ENCODE data around the gene CCNG2. TPM values are rescaled to one million over a fixed set of nuclear protein-coding genes. Genes with fewer than 3 reads are reported as not detected.

CCNG2 gene
- total and polyA plus RNA-seq, 10 donors = 20.2 to 106 (median 58.0) TPM

DNA sequence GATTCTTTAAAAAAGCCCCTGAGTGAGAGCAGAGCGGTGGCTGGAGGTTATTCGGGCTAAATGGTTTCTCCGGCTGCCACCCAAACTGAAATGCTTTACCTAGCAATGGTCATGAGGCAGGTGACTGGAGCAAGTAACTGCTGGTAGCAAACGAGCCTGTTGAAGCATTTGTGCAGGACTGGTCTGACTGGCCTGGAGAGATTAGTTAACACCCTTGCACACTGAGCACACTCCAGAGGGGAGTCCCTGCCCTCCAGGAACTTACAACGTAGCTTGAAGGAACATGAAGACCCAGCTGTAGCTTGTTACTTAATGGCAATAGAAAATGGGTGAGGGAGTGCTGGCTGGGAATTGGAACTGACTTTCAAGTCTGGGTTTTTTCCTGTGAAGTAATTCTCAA is 40.4 kb downstream of the CCNG2 start:
- H3K36me3 ChIP-seq = no peaks in the 10 kb centered on the region
- no peaks in the 10 kb centered on the region for H3K9me3 ChIP-seq
- H3K27ac ChIP-seq = no peak overlapping the region
- H3K4me3 ChIP-seq = no peak overlapping the region
- H3K27me3 ChIP-seq (replicated peaks in 1 of 7) = no peaks in the 10 kb centered on the region
- peaks cover 4 to 32% (median 13%) of the 10 kb centered on the region in 6 donors for H3K4me1 ChIP-seq
- 85 to 95% (median 90%) methylated on average over 5 of the region's 5 CpGs for WGBS, 5 donors
- intact Hi-C loops (cut with DNase I; ENCODE audit: low total_unique reads) = no loop called here
- DNase-seq = no peak
- TF ChIP-seq POLR2AphosphoS5 (IDR thresholded peaks at IDR 0.05) = no peak
- TF ChIP-seq POLR2A (IDR thresholded peaks at IDR 0.05) = no peak
- TF ChIP-seq, protein P1, sequence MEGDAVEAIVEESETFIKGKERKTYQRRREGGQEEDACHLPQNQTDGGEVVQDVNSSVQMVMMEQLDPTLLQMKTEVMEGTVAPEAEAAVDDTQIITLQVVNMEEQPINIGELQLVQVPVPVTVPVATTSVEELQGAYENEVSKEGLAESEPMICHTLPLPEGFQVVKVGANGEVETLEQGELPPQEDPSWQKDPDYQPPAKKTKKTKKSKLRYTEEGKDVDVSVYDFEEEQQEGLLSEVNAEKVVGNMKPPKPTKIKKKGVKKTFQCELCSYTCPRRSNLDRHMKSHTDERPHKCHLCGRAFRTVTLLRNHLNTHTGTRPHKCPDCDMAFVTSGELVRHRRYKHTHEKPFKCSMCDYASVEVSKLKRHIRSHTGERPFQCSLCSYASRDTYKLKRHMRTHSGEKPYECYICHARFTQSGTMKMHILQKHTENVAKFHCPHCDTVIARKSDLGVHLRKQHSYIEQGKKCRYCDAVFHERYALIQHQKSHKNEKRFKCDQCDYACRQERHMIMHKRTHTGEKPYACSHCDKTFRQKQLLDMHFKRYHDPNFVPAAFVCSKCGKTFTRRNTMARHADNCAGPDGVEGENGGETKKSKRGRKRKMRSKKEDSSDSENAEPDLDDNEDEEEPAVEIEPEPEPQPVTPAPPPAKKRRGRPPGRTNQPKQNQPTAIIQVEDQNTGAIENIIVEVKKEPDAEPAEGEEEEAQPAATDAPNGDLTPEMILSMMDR (IDR thresholded peaks at IDR 0.05 in 8 of 11, conservative IDR thresholded peaks at IDR 0.05 in 3 of 11) = no peak

DNA sequence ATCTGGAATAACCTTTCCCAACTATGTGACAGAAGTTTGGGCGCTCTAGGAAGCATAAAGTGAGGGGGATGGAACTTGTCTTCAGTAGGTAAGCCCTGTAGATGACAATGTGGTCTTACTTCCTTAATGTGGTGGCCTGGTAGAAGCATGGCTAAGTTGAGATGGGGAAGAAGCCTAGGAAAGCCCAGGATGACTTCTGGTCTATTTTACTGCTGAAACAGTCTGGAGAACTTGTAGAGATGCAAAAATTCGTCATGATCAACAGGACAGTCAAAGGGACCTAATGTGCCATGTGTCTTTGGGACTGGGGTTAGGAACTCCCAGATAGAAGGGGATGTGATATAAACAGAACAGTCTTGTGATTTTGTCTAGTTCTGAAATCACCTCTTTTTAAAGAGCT is 40.8 kb downstream of the CCNG2 start:
- WGBS, 5 donors = 61 to 83% (median 76%) methylated on average over 2 of the region's 2 CpGs
- H3K4me1 ChIP-seq = peaks cover 4 to 32% (median 13%) of the 10 kb centered on the region in 6 donors

GRCh38 chr4:77199276-77199675 is 42.3 kb downstream of the CCNG2 start:
- WGBS, 5 donors = 79 to 98% (median 93%) methylated on average over 2 of the region's 2 CpGs
- Histone ChIP-seq H3K4me3 (no peak overlapping the region), H3K27ac (no peak overlapping the region), H3K9me3 (no peaks in the 10 kb centered on the region), H3K36me3 (no peaks in the 10 kb centered on the region), H3K27me3 (replicated peaks in 1 of 7) (no peaks in the 10 kb centered on the region), H3K4me1 (peaks cover 1 to 26% (median 7%) of the 10 kb centered on the region in 6 donors)
- intact Hi-C loops (cut with DNase I; ENCODE audit: low total_unique reads) = no loop called here
- no peak for DNase-seq
- TF ChIP-seq POLR2A (IDR thresholded peaks at IDR 0.05) (no peak), POLR2AphosphoS5 (IDR thresholded peaks at IDR 0.05) (no peak)
- TF ChIP-seq, protein P1 (IDR thresholded peaks at IDR 0.05 in 8 of 11, conservative IDR thresholded peaks at IDR 0.05 in 3 of 11) = no peak

More for the DNA sequence above, 40.8 kb downstream of the CCNG2 start:
- no peak for TF ChIP-seq POLR2AphosphoS5 (IDR thresholded peaks at IDR 0.05)
- TF ChIP-seq, protein P1 (IDR thresholded peaks at IDR 0.05 in 8 of 11, conservative IDR thresholded peaks at IDR 0.05 in 3 of 11) = no peak
- no peak for TF ChIP-seq POLR2A (IDR thresholded peaks at IDR 0.05)
- Histone ChIP-seq H3K27ac (no peak overlapping the region), H3K9me3 (no peaks in the 10 kb centered on the region), H3K4me3 (no peak overlapping the region), H3K27me3 (replicated peaks in 1 of 7) (no peaks in the 10 kb centered on the region), H3K36me3 (no peaks in the 10 kb centered on the region)
- no peak for DNase-seq
- intact Hi-C loops (cut with DNase I; ENCODE audit: low total_unique reads) = no loop called here

DNA sequence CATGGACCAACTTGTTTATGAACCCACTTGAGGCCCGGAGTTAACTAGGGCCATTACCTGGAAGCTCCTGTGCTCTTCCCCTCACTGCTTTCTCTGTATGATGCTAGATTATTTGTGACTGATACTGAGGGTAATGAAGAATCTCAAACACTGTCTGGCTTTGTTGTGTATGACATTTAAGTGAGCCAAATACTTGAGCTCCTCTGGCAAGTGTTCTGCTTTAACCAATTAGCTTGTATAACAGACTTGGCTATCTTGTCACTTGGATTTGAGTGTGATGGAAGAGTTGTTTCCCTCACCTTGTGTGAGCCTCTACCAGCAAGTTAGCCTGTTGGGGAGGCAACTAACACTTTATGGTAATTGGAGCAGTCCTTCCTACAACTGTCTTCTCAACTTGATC is 42.7 kb downstream of the CCNG2 start:
- intact Hi-C loops (cut with DNase I; ENCODE audit: low total_unique reads) = loop anchor here (5.0 to 10.0 kb wide), 3 partner anchors 102 to 765 kb away; partner anchors contain the start of gene SHROOM3
- peaks cover 0 to 22% (median 3%) of the 10 kb centered on the region in 6 donors for H3K4me1 ChIP-seq
- H3K9me3 ChIP-seq = no peaks in the 10 kb centered on the region
- no peaks in the 10 kb centered on the region for H3K36me3 ChIP-seq
- no peak overlapping the region for H3K4me3 ChIP-seq
- TF ChIP-seq POLR2AphosphoS5 (IDR thresholded peaks at IDR 0.05) = no peak
- TF ChIP-seq POLR2A (IDR thresholded peaks at IDR 0.05) = no peak
- TF ChIP-seq, protein P1 (IDR thresholded peaks at IDR 0.05 in 8 of 11, conservative IDR thresholded peaks at IDR 0.05 in 3 of 11) = no peak
- DNase-seq = no peak
- no peaks in the 10 kb centered on the region for H3K27me3 ChIP-seq (replicated peaks in 1 of 7)
- H3K27ac ChIP-seq = no peak overlapping the region
- 82 to 95% (median 94%) methylated on average over 1 of the region's 1 CpG for WGBS, 5 donors
